B cell (primary cell): ENCODE data around the gene BANF2. TPM values are rescaled to one million over a fixed set of nuclear protein-coding genes. Genes with fewer than 3 reads are reported as not detected.

Experiments used
- ATAC-seq: fragments of 200-7000 bp; cut with Tn5 transposase; one replicate; pipeline ENCODE4 v1.10.0; 2021; ENCODE audit warnings: low read depth, mild to moderate bottlenecking, moderate number of reproducible peaks, moderate library complexity
- CTCF ChIA-PET: fragments of 350-600 bp; sonication (Branson Sonifier 250); formaldehyde crosslinking; loops from one replicate; lab custom pipeline; 2021; ENCODE audit warnings: antibody characterized with exemption, inconsistent platforms; lab: Charles Lee
- POLR2A ChIA-PET: fragments of 350-600 bp; sonication (Branson Sonifier 250); formaldehyde crosslinking; loops from one replicate; lab custom pipeline; 2021; ENCODE audit warnings: antibody characterized with exemption; lab: Charles Lee
- DNase-seq: peaks from one replicate; pipeline ENCODE4 v3.0.0; 2013
- H2AFZ ChIP-seq: 2 replicates; pipeline ENCODE4 v1.6.1; 2012; ENCODE audit warnings: mild to moderate bottlenecking, low read depth, low read length; ENCODE audit not compliant: insufficient read depth, poor library complexity, severe bottlenecking
- H3K27ac ChIP-seq, 2 donors: 1 replicate in 1 of 2; 2 replicates in 1 of 2; pipeline ENCODE4 v1.5.1; 2012 to 2013; ENCODE audit warnings: low read length in 2 of 2, mild to moderate bottlenecking in 2 of 2, moderate library complexity in 1 of 2
- H3K27me3 ChIP-seq, 4 experiments: fragments of 200-600 bp in 1 of 4; sonication (generic) in 1 of 4; replicated peaks in 1 of 4; 1 replicate in 2 of 4; 2 replicates in 2 of 4; pipeline versions ENCODE4 v1.6.1 to v1.7.0; 2013 to 2016; ENCODE audit warnings: low read length in 3 of 4, mild to moderate bottlenecking in 2 of 4, mixed read lengths in 1 of 4, moderate library complexity in 1 of 4; ENCODE audit not compliant: insufficient read depth in 4 of 4, control insufficient read depth in 3 of 4; ENCODE audit errors: control extremely low read depth in 1 of 4
- H3K36me3 ChIP-seq, 2 experiments: replicated peaks in 1 of 2; 1 replicate in 1 of 2; 2 replicates in 1 of 2; pipeline versions ENCODE4 v1.6.1 to v1.7.1; 2013; ENCODE audit warnings: low read length in 1 of 2; ENCODE audit not compliant: insufficient read depth in 2 of 2, control insufficient read depth in 1 of 2; ENCODE audit errors: control extremely low read depth in 1 of 2, extremely low read depth in 1 of 2
- H3K4me1 ChIP-seq, 2 donors: fragments of 200-600 bp in 1 of 2; sonication (generic) in 1 of 2; 1 replicate in 1 of 2; 2 replicates in 1 of 2; pipeline versions ENCODE4 v1.5.1 to v1.6.1; 2013 to 2017; ENCODE audit warnings: low read length in 2 of 2; ENCODE audit not compliant: control insufficient read depth in 2 of 2, insufficient read depth in 2 of 2
- H3K4me2 ChIP-seq: replicated peaks from 2 replicates; pipeline ENCODE3; 2012; ENCODE audit warnings: mild to moderate bottlenecking, low read depth, low read length; ENCODE audit not compliant: poor library complexity, severe bottlenecking
- H3K4me3 ChIP-seq, 5 experiments: fragments of 200-600 bp in 1 of 5; sonication (generic) in 1 of 5; 1 replicate in 3 of 5; 2 replicates in 2 of 5; pipeline versions ENCODE4 v1.5.1 to v1.7.0; 2011 to 2016; ENCODE audit warnings: low read length in 4 of 5, mild to moderate bottlenecking in 4 of 5, low read depth in 2 of 5, control low read depth in 1 of 5, moderate library complexity in 1 of 5; ENCODE audit not compliant: insufficient read depth in 1 of 5; ENCODE audit errors: control extremely low read depth in 1 of 5, extremely low read depth in 1 of 5
- H3K79me2 ChIP-seq: fragments of 200-600 bp; sonication (generic); one replicate; pipeline ENCODE4 v1.6.0; 2016; ENCODE audit warnings: low read length; ENCODE audit not compliant: control insufficient read depth, insufficient read depth
- H3K9ac ChIP-seq: fragments of 200-600 bp; sonication (generic); 2 replicates; pipeline ENCODE4 v1.6.1; 2017; ENCODE audit warnings: mild to moderate bottlenecking, low read length, moderate library complexity
- H3K9me3 ChIP-seq, 3 donors: one replicate each; pipeline versions ENCODE4 v1.6.1 to v1.7.1; 2013; ENCODE audit warnings: low read length in 2 of 3; ENCODE audit not compliant: control insufficient read depth in 2 of 3, insufficient read depth in 1 of 3; ENCODE audit errors: control extremely low read depth in 1 of 3
- H4K20me1 ChIP-seq: 2 replicates; pipeline ENCODE4 v1.6.0; 2012; ENCODE audit warnings: mild to moderate bottlenecking, low read length; ENCODE audit not compliant: insufficient read depth, control insufficient read depth, poor library complexity, severe bottlenecking
- H3K27ac Mint-ChIP-seq: one replicate; pipeline ENCODE4 v1.8.0; 2021; ENCODE audit warnings: mixed read lengths
- H3K27me3 Mint-ChIP-seq: one replicate; pipeline ENCODE4 v1.8.0; 2021; ENCODE audit warnings: mixed read lengths
- H3K4me1 Mint-ChIP-seq: one replicate; pipeline ENCODE4 v1.8.0; 2021; ENCODE audit warnings: mixed read lengths
- H3K4me3 Mint-ChIP-seq: one replicate; pipeline ENCODE4 v1.8.0; 2021; ENCODE audit warnings: mixed read lengths
- H3K9me3 Mint-ChIP-seq: one replicate; pipeline ENCODE4 v1.8.0; 2022; ENCODE audit warnings: mixed read lengths; ENCODE audit not compliant: insufficient read depth
- CTCF ChIP-seq: fragments of 200-600 bp; IDR thresholded peaks from one replicate; pipeline ENCODE4 v1.8.0; 2022; ENCODE audit warnings: antibody characterized with exemption, mild to moderate bottlenecking
- EZH2 ChIP-seq: IDR thresholded peaks from 2 replicates; pipeline ENCODE4 v1.6.1; 2012; ENCODE audit warnings: borderline replicate concordance, low read depth, mild to moderate bottlenecking, moderate library complexity, low read length; ENCODE audit not compliant: insufficient read depth, poor library complexity, severe bottlenecking
- WGBS: methylation state at CpG from one replicate; pipeline ENCODE4 v1.1.5; 2013; ENCODE audit warnings: missing lambda C conversion rate; ENCODE audit not compliant: insufficient coverage; 5-methylcytosine and 5-hydroxymethylcytosine counted together
- intact Hi-C: fragments of 100-400 bp; cut with micrococcal nuclease; formaldehyde crosslinking; loops from one replicate; pipeline ENCODE4 v1.10.0; 2022
- polyA plus RNA-seq: library from polyadenylated mRNA; depleted of rRNA; stranded (reverse); fragments of >200 nt; gene quantifications from 2 replicates; pipeline ENCODE4 v1.2.3, GENCODE V29; 2012
- total RNA-seq, 2 donors: library from RNA; stranded (reverse); fragments of 120-200 nt in 1 of 2; gene quantifications; 1 replicate in 1 of 2; 2 replicates in 1 of 2; pipeline versions ENCODE4 v1.2.3 to v1.2.4, GENCODE V29; 2013 to 2022

BANF2 gene
- total and polyA plus RNA-seq, 2 donors (not counting 1 experiment from before 2014, with no cell fraction given), result not detected

GRCh38 chr20:17720755-17721154 is 21.0 kb downstream of the BANF2 start:
- peaks cover 25% of the 10 kb centered on the region for H3K27me3 Mint-ChIP-seq
- no peak for TF ChIP-seq EZH2
- no peak for TF ChIP-seq CTCF
- ChIA-PET CTCF (no interaction called here), POLR2A (no interaction called here)
- intact Hi-C loops, result no loop called here
- H3K9me3 ChIP-seq, result no peaks in the 10 kb centered on the region
- no peak overlapping the region for H3K4me3 Mint-ChIP-seq
- no peak overlapping the region for H3K4me2 ChIP-seq
- no peak overlapping the region for H3K27ac Mint-ChIP-seq
- no peak overlapping the region for H3K27ac ChIP-seq
- H2AFZ ChIP-seq, result no peak overlapping the region
- DNase-seq (no peak), ATAC-seq (no peak)
- H3K9me3 Mint-ChIP-seq, result no peaks in the 10 kb centered on the region
- H3K4me1 Mint-ChIP-seq, result no peaks in the 10 kb centered on the region
- no peaks in the 10 kb centered on the region for H3K36me3 ChIP-seq
- H3K27me3 ChIP-seq, result peaks cover 0 to 3% (median 1%) of the 10 kb centered on the region in 4 experiments
- WGBS, result 80% methylated on average over 2 of the region's 4 CpGs
- no peaks in the 10 kb centered on the region for H3K4me1 ChIP-seq
- no peak overlapping the region for H3K4me3 ChIP-seq
- no peaks in the 10 kb centered on the region for H3K79me2 ChIP-seq
- no peak overlapping the region for H3K9ac ChIP-seq
- no peaks in the 10 kb centered on the region for H4K20me1 ChIP-seq

GRCh38 chr20:17721802-17722486 is 22.2 kb downstream of the BANF2 start:
- H4K20me1 ChIP-seq, result no peaks in the 10 kb centered on the region
- no peak overlapping the region for H3K4me3 Mint-ChIP-seq
- H3K27me3 ChIP-seq, result peaks cover 0 to 3% (median 1%) of the 10 kb centered on the region in 4 experiments
- WGBS, result 65% methylated on average over 4 of the region's 6 CpGs
- H3K4me1 ChIP-seq, result no peaks in the 10 kb centered on the region
- H3K27ac Mint-ChIP-seq, result no peak overlapping the region
- TF ChIP-seq CTCF (no peak), EZH2 (no peak)
- H3K36me3 ChIP-seq, result no peaks in the 10 kb centered on the region
- no peak overlapping the region for H3K4me2 ChIP-seq
- H3K9ac ChIP-seq, result no peak overlapping the region
- H3K9me3 ChIP-seq, result no peaks in the 10 kb centered on the region
- DNase-seq, result no peak
- no peaks in the 10 kb centered on the region for H3K4me1 Mint-ChIP-seq
- no peak overlapping the region for H3K4me3 ChIP-seq
- no peaks in the 10 kb centered on the region for H3K9me3 Mint-ChIP-seq
- no peak overlapping the region for H2AFZ ChIP-seq
- no peak for ATAC-seq
- no peak overlapping the region for H3K27ac ChIP-seq
- ChIA-PET POLR2A (no interaction called here), CTCF (no interaction called here)
- H3K79me2 ChIP-seq, result no peaks in the 10 kb centered on the region
- H3K27me3 Mint-ChIP-seq, result peaks cover 25% of the 10 kb centered on the region
- intact Hi-C loops, result no loop called here
